Uterine smooth muscle cell (primary cell): ENCODE measurements around the gene RARRES1. TPM values are rescaled to one million over a fixed set of nuclear protein-coding genes. Genes with fewer than 3 reads are reported as not detected.

Experiments
- total RNA-seq: library from RNA; depleted of rRNA; stranded (reverse); fragments of >200 nt; gene quantifications from 2 replicates; pipeline ENCODE4 v1.2.3, GENCODE V29; 2014

The RARRES1 gene
- total RNA-seq, result 26.2 and 30.5 TPM in 2 replicates

DNA sequence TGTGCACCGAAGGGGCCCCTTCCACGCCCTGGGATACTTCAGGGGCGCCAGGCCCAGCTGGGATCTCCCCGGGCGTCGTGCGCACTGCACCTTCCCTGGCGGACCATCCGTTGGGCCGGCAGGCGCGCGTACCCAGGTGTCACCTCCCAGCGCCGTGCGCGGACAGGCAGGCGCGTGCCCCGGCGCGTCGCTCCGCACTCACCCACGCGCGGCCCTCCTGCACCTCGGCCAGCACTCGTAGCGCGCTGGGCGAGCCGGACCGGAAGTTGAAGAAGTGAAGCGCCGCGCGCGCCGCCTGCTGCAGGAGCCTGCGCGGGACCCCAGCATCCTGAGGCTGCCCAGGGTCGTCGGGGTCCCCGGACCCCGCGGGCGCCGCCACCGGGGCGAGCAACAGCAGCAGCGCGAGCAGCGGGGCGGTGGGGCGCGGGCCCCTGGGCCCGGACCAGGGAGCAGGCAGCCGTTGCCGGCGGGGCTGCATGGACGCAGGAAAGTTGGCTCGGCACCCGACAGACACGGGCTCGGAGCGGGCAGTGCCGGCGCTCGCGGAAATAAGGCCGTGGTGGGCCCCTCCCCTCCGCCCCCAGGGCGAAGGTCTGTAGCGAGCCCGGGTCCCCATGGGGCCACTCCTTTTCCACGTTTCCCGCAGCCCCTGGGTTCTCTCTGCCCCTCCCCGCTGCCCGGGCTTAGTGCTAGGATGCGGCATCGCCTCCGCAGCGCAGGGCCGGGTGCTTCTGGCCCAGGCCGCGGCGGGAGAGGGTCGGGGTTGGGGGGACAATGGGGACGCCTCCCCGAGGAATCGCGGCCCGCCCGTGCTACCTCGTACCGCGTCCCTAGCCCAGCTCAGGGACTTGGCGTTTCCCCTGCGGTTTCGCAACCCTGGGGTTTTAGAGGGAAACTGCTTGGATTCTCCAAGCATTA is at the start of gene RARRES1:
RARRES1 (minus strand) TSS at position 520 of the 918 bp plus-strand sequence; CDS start at position 478, 42 bp downstream.

DNA sequence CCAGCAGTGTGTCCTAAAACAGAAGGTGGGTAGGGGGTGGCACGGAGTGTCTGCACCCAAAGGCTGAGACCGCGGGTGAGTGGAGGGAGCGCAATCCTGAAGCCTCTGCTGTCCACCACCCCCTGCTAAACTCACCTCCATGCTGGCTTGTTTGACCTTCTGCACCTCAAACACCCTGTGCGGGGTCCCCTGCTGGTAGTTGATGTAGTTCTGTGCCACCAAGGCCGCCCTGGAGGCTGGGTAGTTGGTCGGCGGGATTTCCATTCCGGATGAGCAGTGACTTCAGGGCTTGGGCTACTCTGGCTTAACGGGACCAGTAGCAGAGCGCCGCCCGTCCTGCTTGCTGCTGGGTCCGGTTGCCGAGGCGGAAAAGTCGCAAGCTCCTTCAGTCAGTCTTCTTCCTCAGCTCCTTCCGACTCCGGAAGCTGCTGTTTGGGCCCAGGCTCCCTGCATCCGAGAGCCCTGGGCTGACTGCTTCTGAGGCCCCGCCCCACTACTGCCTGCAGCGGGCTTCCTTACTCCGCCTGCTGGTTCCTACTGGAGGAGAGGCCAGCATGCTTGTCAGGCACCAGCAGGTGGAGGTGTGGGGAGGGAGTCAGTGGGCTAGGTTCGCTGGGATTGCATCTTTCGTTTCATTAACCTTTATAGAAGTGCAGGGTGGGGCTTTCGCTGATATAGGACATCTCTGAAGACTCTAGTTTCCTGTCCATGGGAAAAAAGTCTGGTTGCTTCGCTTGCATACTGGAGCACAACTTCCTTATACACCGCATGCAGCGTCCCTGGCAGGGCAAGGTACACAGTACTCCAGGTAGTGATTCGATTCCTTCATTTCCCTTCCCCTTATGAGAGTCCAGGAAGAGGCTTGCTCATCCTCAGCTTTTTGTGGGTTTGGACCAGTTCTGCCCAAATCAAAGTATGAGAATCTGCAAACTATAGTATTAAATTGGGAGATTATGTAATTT is 59.8 kb downstream of the RARRES1 start, which contains the start of gene LXN:
LXN (minus strand) TSS at position 434 of the 962 bp plus-strand sequence; CDS start at position 264, 170 bp downstream.

Other genes starting within 250 kb of the RARRES1 start
- gene MLF1, start 161.3 kb downstream of the RARRES1 start, total RNA-seq, result 10.2 and 11.2 TPM in 2 replicates
- gene GFM1, start 87.9 kb downstream of the RARRES1 start, total RNA-seq, result 42.5 and 53.3 TPM in 2 replicates
- gene LXN, start 59.8 kb downstream of the RARRES1 start, total RNA-seq, result 196 and 234 TPM in 2 replicates
- gene MFSD1, start 69.6 kb upstream of the RARRES1 start, total RNA-seq, result 166 and 215 TPM in 2 replicates